Fibroblast of mammary gland (primary cell): ENCODE data around the gene TP53AIP1.
A peak's percentile ranks its signal among the peaks of the same experiment; 100 is the strongest.

Experiments used
- DNase-seq: peaks from one replicate; pipeline ENCODE4 v3.0.0-alpha.2; 2010; ENCODE audit warnings: low read depth
- H3K4me3 ChIP-seq: 2 replicates; pipeline ENCODE4 v1.5.1; 2011; ENCODE audit warnings: low read depth, mild to moderate bottlenecking, low read length, moderate library complexity; ENCODE audit not compliant: control insufficient read depth
- CTCF ChIP-seq: conservative IDR thresholded peaks from 2 replicates; pipeline ENCODE4 v1.5.1; 2011; ENCODE audit warnings: low read depth, low read length, inconsistent platforms; ENCODE audit not compliant: control insufficient read depth, insufficient read depth

The TP53AIP1 gene

GRCh38 chr11:128894685-128895084 is 48.0 kb downstream of the TP53AIP1 start:
- DNase-seq: no peak
- no peak overlapping the region for H3K4me3 ChIP-seq
- TF ChIP-seq CTCF: no peak

GRCh38 chr11:128894286-128894681 is 48.4 kb downstream of the TP53AIP1 start:
- no peak overlapping the region for H3K4me3 ChIP-seq
- no peak for TF ChIP-seq CTCF
- DNase-seq: no peak

GRCh38 chr11:128893578-128894285 is 48.9 kb downstream of the TP53AIP1 start:
- TF ChIP-seq CTCF: no peak
- H3K4me3 ChIP-seq: no peak overlapping the region
- DNase-seq: no peak

- no peak for DNase-seq
- no peak for TF ChIP-seq CTCF
- H3K4me3 ChIP-seq: no peak overlapping the region
These were observed 49.7 kb downstream of the TP53AIP1 start for GRCh38 chr11:128892866-128893565.

GRCh38 chr11:128891913-128892398 is 50.7 kb downstream of the TP53AIP1 start:
- DNase-seq: no peak
- H3K4me3 ChIP-seq: no peak overlapping the region
- no peak for TF ChIP-seq CTCF

GRCh38 chr11:128890543-128891368 is 51.9 kb downstream of the TP53AIP1 start, which contains the start of gene KCNJ5:
Gene KCNJ5 (plus strand): TSS chr11:128891356. CDS start chr11:128911274, 19,918 bp downstream.
- peak within 1 kb of the TSS; percentile 32 for H3K4me3 ChIP-seq
- no peak for DNase-seq
- TF ChIP-seq CTCF: no peak
